GM10266 (cell line): ENCODE results near the gene RREB1.

Source experiments
- DNase-seq: peaks from one replicate; pipeline ENCODE4 v3.0.0; 2012; ENCODE audit errors: extremely low spot score
- CTCF ChIP-seq: IDR thresholded peaks from 2 replicates; pipeline ENCODE4 v1.5.1; 2012; ENCODE audit warnings: mild to moderate bottlenecking, low read depth; ENCODE audit not compliant: control insufficient read depth, insufficient read depth; ENCODE audit errors: missing control alignments

Gene RREB1

GRCh38 chr6:7276199-7276524, 168.4 kb downstream of the RREB1 start:
- DNase-seq = no peak
- no peak for TF ChIP-seq CTCF

GRCh38 chr6:7282097-7282906, 174.5 kb downstream of the RREB1 start:
- no peak for DNase-seq
- TF ChIP-seq CTCF = no peak

- TF ChIP-seq CTCF = no peak
- no peak for DNase-seq
Measured at GRCh38 chr6:7283676-7284075, 175.9 kb downstream of the RREB1 start.

GRCh38 chr6:7285416-7285815, 177.7 kb downstream of the RREB1 start:
- DNase-seq = no peak

GRCh38 chr6:7290079-7290478, 182.3 kb downstream of the RREB1 start:
- no peak for TF ChIP-seq CTCF
- DNase-seq = no peak

More at GRCh38 chr6:7285416-7285815, 177.7 kb downstream of the RREB1 start:
- no peak for TF ChIP-seq CTCF

- no peak for DNase-seq
Measured at GRCh38 chr6:7292596-7293255, 185.0 kb downstream of the RREB1 start.

More at GRCh38 chr6:7292596-7293255, 185.0 kb downstream of the RREB1 start:
- TF ChIP-seq CTCF = no peak
